ENCODE measurements around the gene ZNF488.

Gene ZNF488

GRCh38 chr10:47356708-47357107, 27.4 kb downstream of the ZNF488 start:
- no peak overlapping the region for H3K27ac ChIP-seq (replicated peaks)
- TF ChIP-seq REST (IDR thresholded peaks at IDR 0.05; ENCODE audit: insufficient replicate concordance, low read depth) (no peak), SPI1 (IDR thresholded peaks at IDR 0.05; ENCODE audit: borderline replicate concordance, low read depth) (no peak), GABPA (IDR thresholded peaks at IDR 0.05; ENCODE audit: low read depth) (no peak), POLR2AphosphoS5 (IDR thresholded peaks at IDR 0.05; ENCODE audit: low read depth) (no peak)
- TF ChIP-seq, protein P1, sequence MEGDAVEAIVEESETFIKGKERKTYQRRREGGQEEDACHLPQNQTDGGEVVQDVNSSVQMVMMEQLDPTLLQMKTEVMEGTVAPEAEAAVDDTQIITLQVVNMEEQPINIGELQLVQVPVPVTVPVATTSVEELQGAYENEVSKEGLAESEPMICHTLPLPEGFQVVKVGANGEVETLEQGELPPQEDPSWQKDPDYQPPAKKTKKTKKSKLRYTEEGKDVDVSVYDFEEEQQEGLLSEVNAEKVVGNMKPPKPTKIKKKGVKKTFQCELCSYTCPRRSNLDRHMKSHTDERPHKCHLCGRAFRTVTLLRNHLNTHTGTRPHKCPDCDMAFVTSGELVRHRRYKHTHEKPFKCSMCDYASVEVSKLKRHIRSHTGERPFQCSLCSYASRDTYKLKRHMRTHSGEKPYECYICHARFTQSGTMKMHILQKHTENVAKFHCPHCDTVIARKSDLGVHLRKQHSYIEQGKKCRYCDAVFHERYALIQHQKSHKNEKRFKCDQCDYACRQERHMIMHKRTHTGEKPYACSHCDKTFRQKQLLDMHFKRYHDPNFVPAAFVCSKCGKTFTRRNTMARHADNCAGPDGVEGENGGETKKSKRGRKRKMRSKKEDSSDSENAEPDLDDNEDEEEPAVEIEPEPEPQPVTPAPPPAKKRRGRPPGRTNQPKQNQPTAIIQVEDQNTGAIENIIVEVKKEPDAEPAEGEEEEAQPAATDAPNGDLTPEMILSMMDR (IDR thresholded peaks at IDR 0.05; ENCODE audit: insufficient read depth, low read length), result no peak
- H3K27me3 ChIP-seq (ENCODE audit: insufficient read depth, poor library complexity, severe bottlenecking), result no peaks in the 10 kb centered on the region
- DNase-seq (ENCODE audit: low read depth in 1 of 2, low spot score in 1 of 2), result no peak
- H3K4me3 ChIP-seq (replicated peaks; ENCODE audit: insufficient read depth, low read length), result no peak overlapping the region

DNA sequence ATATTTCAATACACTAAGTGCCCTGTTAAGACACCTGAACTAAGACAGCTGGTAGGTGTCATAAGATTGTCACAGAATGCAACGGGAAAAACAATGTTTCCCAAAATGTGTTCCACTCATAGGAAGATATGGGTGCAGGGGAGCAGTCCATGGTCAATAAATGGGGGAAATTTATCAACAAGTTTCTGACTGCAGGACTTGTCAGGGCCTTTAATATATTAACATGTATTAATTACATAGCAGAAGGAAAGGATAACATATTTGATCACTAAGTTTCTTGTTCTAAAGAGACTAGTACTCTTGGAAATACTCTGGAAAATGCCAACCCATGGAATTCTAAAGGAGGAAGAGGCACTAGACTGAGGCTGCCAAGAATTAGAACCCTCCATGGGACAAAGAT, 29.2 kb downstream of the ZNF488 start:
- no peak for TF ChIP-seq REST (IDR thresholded peaks at IDR 0.05; ENCODE audit: insufficient replicate concordance, low read depth)
- no peak for TF ChIP-seq SPI1 (IDR thresholded peaks at IDR 0.05; ENCODE audit: borderline replicate concordance, low read depth)
- TF ChIP-seq, protein P1 (IDR thresholded peaks at IDR 0.05; ENCODE audit: insufficient read depth, low read length), result no peak
- TF ChIP-seq POLR2AphosphoS5 (IDR thresholded peaks at IDR 0.05; ENCODE audit: low read depth), result no peak
- no peak for TF ChIP-seq GABPA (IDR thresholded peaks at IDR 0.05; ENCODE audit: low read depth)

GRCh38 chr10:47354165-47354564, 29.9 kb downstream of the ZNF488 start:
- H3K27me3 ChIP-seq (ENCODE audit: insufficient read depth, poor library complexity, severe bottlenecking), result no peaks in the 10 kb centered on the region
- no peak for DNase-seq (ENCODE audit: low read depth in 1 of 2, low spot score in 1 of 2)
- H3K27ac ChIP-seq (replicated peaks), result no peak overlapping the region
- TF ChIP-seq, protein P1 (IDR thresholded peaks at IDR 0.05; ENCODE audit: insufficient read depth, low read length), result no peak
- no peak for TF ChIP-seq POLR2AphosphoS5 (IDR thresholded peaks at IDR 0.05; ENCODE audit: low read depth)
- no peak for TF ChIP-seq GABPA (IDR thresholded peaks at IDR 0.05; ENCODE audit: low read depth)
- no peak for TF ChIP-seq SPI1 (IDR thresholded peaks at IDR 0.05; ENCODE audit: borderline replicate concordance, low read depth)
- no peak for TF ChIP-seq REST (IDR thresholded peaks at IDR 0.05; ENCODE audit: insufficient replicate concordance, low read depth)
- no peak overlapping the region for H3K4me3 ChIP-seq (replicated peaks; ENCODE audit: insufficient read depth, low read length)

More for the DNA sequence above, 29.2 kb downstream of the ZNF488 start:
- Histone ChIP-seq H3K27me3 (ENCODE audit: insufficient read depth, poor library complexity, severe bottlenecking) (no peaks in the 10 kb centered on the region), H3K4me3 (replicated peaks; ENCODE audit: insufficient read depth, low read length) (no peak overlapping the region), H3K27ac (replicated peaks) (no peak overlapping the region)
- DNase-seq (ENCODE audit: low read depth in 1 of 2, low spot score in 1 of 2), result no peak
